ENCODE measurements around the gene DHX30.

The DHX30 gene

GRCh38 chr3:47841786-47842349 is 38.9 kb downstream of the DHX30 start:
- in situ Hi-C loops (cut with HindIII; ENCODE audit: low sequenced_read_pairs): no loop called here
- H3K4me3 ChIP-seq (ENCODE audit: low read depth, low read length): no peak overlapping the region

GRCh38 chr3:47846186-47846879 is 43.4 kb downstream of the DHX30 start:
- H3K4me3 ChIP-seq (ENCODE audit: low read depth, low read length): no peak overlapping the region
- no peak for DNase-seq (ENCODE audit: low read depth, low spot score)
- TF ChIP-seq CTCF (IDR thresholded peaks at IDR 0.05; ENCODE audit: low read depth, low read length): no peak
- in situ Hi-C loops (cut with HindIII; ENCODE audit: low sequenced_read_pairs): no loop called here

More at GRCh38 chr3:47841786-47842349, 38.9 kb downstream of the DHX30 start:
- TF ChIP-seq CTCF (IDR thresholded peaks at IDR 0.05; ENCODE audit: low read depth, low read length): no peak
- no peak for DNase-seq (ENCODE audit: low read depth, low spot score)

- no peak for DNase-seq (ENCODE audit: low read depth, low spot score)
- TF ChIP-seq CTCF (IDR thresholded peaks at IDR 0.05; ENCODE audit: low read depth, low read length): no peak
- H3K4me3 ChIP-seq (ENCODE audit: low read depth, low read length): no peak overlapping the region
- in situ Hi-C loops (cut with HindIII; ENCODE audit: low sequenced_read_pairs): no loop called here
Measured at GRCh38 chr3:47846880-47847248, 43.9 kb downstream of the DHX30 start.

GRCh38 chr3:47847260-47847659 is 44.3 kb downstream of the DHX30 start:
- no peak for TF ChIP-seq CTCF (IDR thresholded peaks at IDR 0.05; ENCODE audit: low read depth, low read length)
- no peak for DNase-seq (ENCODE audit: low read depth, low spot score)
- no peak overlapping the region for H3K4me3 ChIP-seq (ENCODE audit: low read depth, low read length)
- in situ Hi-C loops (cut with HindIII; ENCODE audit: low sequenced_read_pairs): no loop called here

- DNase-seq (ENCODE audit: low read depth, low spot score): no peak
- no peak for TF ChIP-seq CTCF (IDR thresholded peaks at IDR 0.05; ENCODE audit: low read depth, low read length)
- in situ Hi-C loops (cut with HindIII; ENCODE audit: low sequenced_read_pairs): no loop called here
- no peak overlapping the region for H3K4me3 ChIP-seq (ENCODE audit: low read depth, low read length)
Measured at GRCh38 chr3:47847801-47848518, 45.0 kb downstream of the DHX30 start.

GRCh38 chr3:47848599-47849117 is 45.7 kb downstream of the DHX30 start:
- H3K4me3 ChIP-seq (ENCODE audit: low read depth, low read length): no peak overlapping the region
- in situ Hi-C loops (cut with HindIII; ENCODE audit: low sequenced_read_pairs): no loop called here
- no peak for TF ChIP-seq CTCF (IDR thresholded peaks at IDR 0.05; ENCODE audit: low read depth, low read length)
- no peak for DNase-seq (ENCODE audit: low read depth, low spot score)
